Astrocyte of the cerebellum (primary cell): ENCODE data around the gene SYNPR.

Source experiments
- DNase-seq: peaks from one replicate; pipeline ENCODE4 v3.0.0-alpha.2; 2011; ENCODE audit warnings: low read depth
- H3K4me3 ChIP-seq: 2 replicates; pipeline ENCODE4 v1.5.1; 2011; ENCODE audit warnings: mild to moderate bottlenecking, low read depth, low read length, moderate library complexity
- in situ Hi-C: cut with HindIII; loops from 2 replicates; pipeline ENCODE4 v1.10.0; 2017; ENCODE audit warnings: low sequenced_read_pairs
- TF ChIP-seq, protein P1 (sequence below): IDR thresholded peaks from 2 replicates; pipeline ENCODE4 v1.5.1; 2012; ENCODE audit warnings: low read length, low read depth, moderate library complexity, mild to moderate bottlenecking; ENCODE audit errors: missing control alignments

Gene SYNPR

DNA sequence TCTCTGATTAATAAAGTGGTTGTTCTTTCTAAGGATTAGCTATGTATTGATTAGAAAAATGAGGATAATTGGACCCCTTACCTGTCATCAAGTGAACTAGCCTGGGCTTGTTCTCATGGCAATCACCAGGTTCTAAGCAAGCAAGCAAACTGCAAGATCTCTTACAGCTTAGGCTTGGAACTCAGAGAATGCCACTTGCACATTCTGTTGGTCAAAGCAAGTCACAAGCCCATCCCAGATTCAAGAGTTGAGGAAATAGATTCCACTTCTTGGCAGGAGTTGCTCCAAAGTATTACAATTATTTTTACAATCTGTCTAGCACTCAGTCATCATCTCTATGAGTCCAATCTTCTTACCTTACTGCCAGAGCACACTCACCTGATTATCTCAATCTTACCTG is 180.3 kb downstream of the SYNPR start:
- no peak overlapping the region for H3K4me3 ChIP-seq
- TF ChIP-seq, protein P1, sequence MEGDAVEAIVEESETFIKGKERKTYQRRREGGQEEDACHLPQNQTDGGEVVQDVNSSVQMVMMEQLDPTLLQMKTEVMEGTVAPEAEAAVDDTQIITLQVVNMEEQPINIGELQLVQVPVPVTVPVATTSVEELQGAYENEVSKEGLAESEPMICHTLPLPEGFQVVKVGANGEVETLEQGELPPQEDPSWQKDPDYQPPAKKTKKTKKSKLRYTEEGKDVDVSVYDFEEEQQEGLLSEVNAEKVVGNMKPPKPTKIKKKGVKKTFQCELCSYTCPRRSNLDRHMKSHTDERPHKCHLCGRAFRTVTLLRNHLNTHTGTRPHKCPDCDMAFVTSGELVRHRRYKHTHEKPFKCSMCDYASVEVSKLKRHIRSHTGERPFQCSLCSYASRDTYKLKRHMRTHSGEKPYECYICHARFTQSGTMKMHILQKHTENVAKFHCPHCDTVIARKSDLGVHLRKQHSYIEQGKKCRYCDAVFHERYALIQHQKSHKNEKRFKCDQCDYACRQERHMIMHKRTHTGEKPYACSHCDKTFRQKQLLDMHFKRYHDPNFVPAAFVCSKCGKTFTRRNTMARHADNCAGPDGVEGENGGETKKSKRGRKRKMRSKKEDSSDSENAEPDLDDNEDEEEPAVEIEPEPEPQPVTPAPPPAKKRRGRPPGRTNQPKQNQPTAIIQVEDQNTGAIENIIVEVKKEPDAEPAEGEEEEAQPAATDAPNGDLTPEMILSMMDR: no peak
- DNase-seq: no peak
- in situ Hi-C loops: no loop called here

DNA sequence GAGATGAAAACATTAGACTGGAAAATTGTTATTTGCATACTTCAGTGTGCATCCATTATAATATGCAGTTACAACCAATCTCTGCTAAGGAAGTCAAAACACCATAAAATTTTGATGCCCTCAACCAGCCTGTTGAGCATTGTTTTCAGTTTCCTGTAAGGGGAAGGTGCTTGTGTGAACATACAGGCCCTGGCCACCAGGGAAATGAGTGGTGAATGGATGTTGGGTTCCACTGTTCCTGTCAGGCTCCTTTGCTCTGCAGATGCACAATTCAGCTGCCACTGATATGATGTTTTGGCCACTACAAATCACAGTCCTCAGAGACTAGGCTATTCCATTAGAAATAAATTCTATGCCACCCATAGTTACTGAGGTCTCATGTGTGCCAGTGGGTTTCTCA is 184.6 kb downstream of the SYNPR start:
- no peak overlapping the region for H3K4me3 ChIP-seq

DNA sequence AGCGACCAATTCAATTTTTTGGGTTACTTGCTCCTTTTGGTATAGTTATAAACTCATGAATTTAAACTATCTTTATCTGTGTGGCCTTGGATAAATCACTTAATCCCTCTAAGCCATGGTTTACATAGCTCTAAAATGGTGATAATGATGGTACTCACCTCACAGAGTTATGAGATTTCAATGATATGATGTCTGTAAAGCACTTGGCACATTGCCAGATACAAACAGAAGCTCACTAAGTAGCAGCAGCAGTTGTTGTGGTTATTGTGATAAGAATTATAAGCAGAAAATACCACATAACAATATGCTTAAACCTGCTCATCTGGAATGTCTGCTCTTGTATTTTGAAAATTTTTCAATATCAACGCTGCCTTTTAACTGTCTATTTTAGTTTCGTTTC is 189.3 kb downstream of the SYNPR start:
- DNase-seq: no peak
- TF ChIP-seq, protein P1: no peak
- no peak overlapping the region for H3K4me3 ChIP-seq
- in situ Hi-C loops: no loop called here

More for the DNA sequence above, 184.6 kb downstream of the SYNPR start:
- DNase-seq: no peak
- in situ Hi-C loops: no loop called here
- TF ChIP-seq, protein P1: no peak

DNA sequence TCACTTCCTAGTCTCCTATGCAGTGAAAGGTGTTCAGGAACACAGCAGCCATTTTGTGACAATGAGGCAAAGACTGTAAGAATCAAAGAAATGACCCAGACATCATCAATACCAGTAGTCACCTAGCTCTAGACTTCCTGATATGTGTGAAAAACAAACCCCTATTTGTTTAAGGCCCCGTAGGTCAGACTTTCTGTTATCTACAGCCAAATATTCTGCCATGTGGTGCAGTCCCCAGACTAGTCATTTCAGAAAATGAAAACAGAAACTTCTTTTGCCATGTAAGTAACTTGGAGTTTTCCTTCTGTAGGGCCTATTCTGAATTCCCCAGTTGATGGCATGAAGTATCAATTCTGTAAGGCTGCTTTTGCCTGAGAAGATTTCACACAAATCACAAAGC is 192.6 kb downstream of the SYNPR start:
- TF ChIP-seq, protein P1: no peak
- H3K4me3 ChIP-seq: no peak overlapping the region
- in situ Hi-C loops: no loop called here
- no peak for DNase-seq

DNA sequence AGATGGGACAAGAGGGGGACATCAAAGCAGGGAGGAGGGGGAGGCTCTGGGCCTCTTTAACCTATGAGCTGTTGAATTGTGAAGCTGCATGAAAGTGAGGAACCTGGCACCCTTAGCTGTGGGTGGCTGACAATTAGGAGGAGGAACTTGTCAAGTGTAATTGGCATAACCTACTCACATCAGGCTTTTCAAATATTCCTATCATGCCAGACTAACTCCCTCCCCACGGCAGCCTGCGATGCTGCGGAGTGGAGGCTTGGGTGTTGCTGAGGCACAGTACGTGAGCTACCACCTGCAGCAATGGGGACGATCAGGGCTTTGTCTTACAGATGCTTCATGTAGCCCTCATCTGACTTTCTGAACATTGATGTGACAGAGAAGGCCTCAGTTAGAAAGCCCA is 193.7 kb downstream of the SYNPR start:
- in situ Hi-C loops: no loop called here
- TF ChIP-seq, protein P1: no peak
- DNase-seq: no peak
- no peak overlapping the region for H3K4me3 ChIP-seq

DNA sequence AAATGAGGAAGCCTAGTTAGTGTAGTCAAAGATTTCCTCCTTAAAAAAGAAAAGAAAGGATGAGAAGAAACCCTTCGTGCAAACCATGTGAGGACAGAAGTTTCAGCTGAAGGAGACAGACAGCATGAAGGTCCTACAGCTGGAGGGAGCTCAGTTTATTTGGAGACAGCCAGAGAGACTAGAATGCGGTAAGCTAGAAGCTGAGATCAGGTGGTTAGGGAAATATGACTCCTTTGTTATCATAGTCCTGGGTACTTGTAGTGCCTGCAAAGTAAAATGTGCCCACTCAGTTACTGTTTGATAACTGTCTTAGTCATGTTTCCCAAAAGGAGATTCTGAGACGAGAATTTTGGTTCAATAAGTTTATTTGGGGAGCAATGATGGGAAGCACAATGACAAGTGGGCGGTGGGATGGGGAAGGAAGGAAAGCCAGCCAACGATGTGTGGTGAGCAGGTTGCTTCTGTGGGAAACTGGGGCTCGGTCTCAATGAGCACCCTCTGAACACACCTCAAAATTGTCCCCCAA is 195.6 kb downstream of the SYNPR start:
- in situ Hi-C loops: no loop called here
- TF ChIP-seq, protein P1: no peak
- no peak overlapping the region for H3K4me3 ChIP-seq
- no peak for DNase-seq
